Thymus (tissue), 11 donors: ENCODE measurements around the gene TMEM267. TPM values are rescaled to one million over a fixed set of nuclear protein-coding genes. Genes with fewer than 3 reads are reported as not detected.

Experiments used
- DNase-seq, 9 donors: peaks; one replicate each; pipeline ENCODE4 v3.0.0-alpha.2; 2013; ENCODE audit warnings: low spot score in 9 of 9, low read depth in 6 of 9, missing footprints in 1 of 9
- H3K27ac ChIP-seq, 2 donors: one replicate each; pipeline ENCODE4 v1.5.1; 2013; ENCODE audit warnings: control low read depth in 1 of 2, low read depth in 1 of 2, low read length in 1 of 2, mild to moderate bottlenecking in 1 of 2, moderate library complexity in 1 of 2
- H3K27me3 ChIP-seq, 2 donors: one replicate each; pipeline ENCODE4 v1.5.1; 2013; ENCODE audit warnings: low read length in 1 of 2; ENCODE audit not compliant: control insufficient read depth in 2 of 2, insufficient read depth in 1 of 2
- H3K36me3 ChIP-seq, 2 donors: one replicate each; pipeline ENCODE4 v1.5.1; 2013; ENCODE audit warnings: low read length in 1 of 2, mild to moderate bottlenecking in 1 of 2, moderate library complexity in 1 of 2; ENCODE audit not compliant: control insufficient read depth in 2 of 2, insufficient read depth in 2 of 2
- H3K4me1 ChIP-seq, 2 donors: one replicate each; pipeline ENCODE4 v1.5.1; 2013; ENCODE audit warnings: low read length in 2 of 2; ENCODE audit not compliant: control insufficient read depth in 2 of 2, insufficient read depth in 2 of 2
- H3K4me3 ChIP-seq, 2 donors: one replicate each; pipeline ENCODE4 v1.5.1; 2013; ENCODE audit warnings: low read length in 2 of 2, control low read depth in 1 of 2, mild to moderate bottlenecking in 1 of 2
- H3K9me3 ChIP-seq, 2 donors: one replicate each; pipeline ENCODE4 v1.5.1; 2013; ENCODE audit warnings: low read length in 1 of 2, mild to moderate bottlenecking in 1 of 2; ENCODE audit not compliant: control insufficient read depth in 2 of 2, insufficient read depth in 1 of 2
- WGBS: extraction: QIAGEN DNeasy Blood & Tissue Kit; methylation state at CpG from one replicate; pipeline ENCODE4 v1.1.7; 2013; 5-methylcytosine and 5-hydroxymethylcytosine counted together
- polyA plus RNA-seq: library from polyadenylated mRNA; stranded (reverse); fragments of 200-250 nt; gene quantifications from one replicate; pipeline ENCODE4 v1.2.3, GENCODE V29; 2013
- total RNA-seq: library from RNA; stranded (reverse); fragments of 120-200 nt; gene quantifications from one replicate; pipeline ENCODE4 v1.2.4, GENCODE V29; 2013
- donor health status: healthy.

The TMEM267 gene
- total and polyA plus RNA-seq, 2 donors: 12.4 to 20.6 TPM

GRCh38 chr5:43401827-43402226, 81.8 kb downstream of the TMEM267 start:
- no peak for DNase-seq
- WGBS: 80% methylated on average over 1 of the region's 1 CpG
- H3K27me3 ChIP-seq: peaks cover 0 to 10% of the 10 kb centered on the region in 2 donors

GRCh38 chr5:43400082-43400481, 83.6 kb downstream of the TMEM267 start:
- Histone ChIP-seq H3K9me3 (no peaks in the 10 kb centered on the region), H3K27me3 (peaks cover 0 to 16% of the 10 kb centered on the region in 2 donors), H3K36me3 (no peaks in the 10 kb centered on the region), H3K27ac (no peak overlapping the region), H3K4me3 (no peak overlapping the region), H3K4me1 (peaks cover 0 to 6% of the 10 kb centered on the region in 2 donors)
- WGBS: 97% methylated on average over 3 of the region's 3 CpGs
- DNase-seq: no peak

More at GRCh38 chr5:43401827-43402226, 81.8 kb downstream of the TMEM267 start:
- Histone ChIP-seq H3K36me3 (no peaks in the 10 kb centered on the region), H3K27ac (no peak overlapping the region), H3K9me3 (no peaks in the 10 kb centered on the region), H3K4me3 (no peak overlapping the region), H3K4me1 (peaks cover 0 to 6% of the 10 kb centered on the region in 2 donors)

- Histone ChIP-seq H3K27me3 (peaks cover 0 to 16% of the 10 kb centered on the region in 2 donors), H3K9me3 (no peaks in the 10 kb centered on the region), H3K4me3 (peak overlapping the region; percentile 53 to 59), H3K36me3 (no peaks in the 10 kb centered on the region), H3K27ac (peak overlapping the region in 1 of 2 donors; percentile 64), H3K4me1 (peaks cover 0 to 6% of the 10 kb centered on the region in 2 donors)
- WGBS: 3% methylated on average over 53 of the region's 53 CpGs
- DNase-seq: peak in 8 of 9 donors; percentile 13 to 57 (median 26)
These were observed 86.8 kb downstream of the TMEM267 start for GRCh38 chr5:43396762-43397304.

Other genes starting within 250 kb of the TMEM267 start
- gene HMGCS1, start 170.5 kb downstream of the TMEM267 start, total RNA-seq: 20.1 TPM
- gene HMGCS1, start 170.5 kb downstream of the TMEM267 start, polyA plus RNA-seq: 17.8 TPM
- gene CCL28, start 71.5 kb downstream of the TMEM267 start, total RNA-seq: 2.0 TPM
- 6.5 TPM for gene CCL28, start 71.5 kb downstream of the TMEM267 start, polyA plus RNA-seq
- gene C5orf34, start 31.3 kb upstream of the TMEM267 start, total RNA-seq: 8.2 TPM
- gene C5orf34, start 31.3 kb upstream of the TMEM267 start, polyA plus RNA-seq: 5.3 TPM
- 75.8 TPM for gene PAIP1, start 73.2 kb upstream of the TMEM267 start, total RNA-seq
- gene PAIP1, start 73.2 kb upstream of the TMEM267 start, polyA plus RNA-seq: 59.2 TPM
- gene NNT, start 119.3 kb upstream of the TMEM267 start, total RNA-seq: 49.2 TPM
- gene NNT, start 119.3 kb upstream of the TMEM267 start, polyA plus RNA-seq: 30.8 TPM